K562 (cell line): ENCODE results near the gene CACNA1I. TPM values are rescaled to one million over a fixed set of nuclear protein-coding genes. Genes with fewer than 3 reads are reported as not detected.

ENCODE experiments used
- BRD9 ChIP-seq: fragments of 450-650 bp; IDR thresholded peaks from 2 replicates; pipeline ENCODE4 v1.6.1; 2018; ENCODE audit warnings: low read depth; ENCODE audit not compliant: partially characterized antibody
- GATAD2B ChIP-seq: fragments of 450-650 bp; IDR thresholded peaks from 2 replicates; pipeline ENCODE4 v1.6.1; 2017; ENCODE audit warnings: mild to moderate bottlenecking, borderline replicate concordance
- HIVEP1 ChIP-seq: fragments of 250-450 bp; sonication (Bioruptor Pico); IDR thresholded peaks from 2 replicates; pipeline ENCODE4 v1.4.0; 2020; ENCODE audit warnings: mild to moderate bottlenecking
- JUND ChIP-seq, 2 experiments: IDR thresholded peaks; 2 replicates in 1 of 2; 3 replicates in 1 of 2; pipeline ENCODE4 v1.6.1; 2011; ENCODE audit warnings: borderline replicate concordance in 2 of 2, low read depth in 2 of 2, low read length in 2 of 2, improper control_type of control experiment in 1 of 2, missing biosample characterization in 1 of 2, missing genetic modification characterization in 1 of 2, missing genetic modification reagents in 1 of 2
- KAT2B ChIP-seq: IDR thresholded peaks from one replicate; pipeline ENCODE4 v1.6.1; 2012; ENCODE audit warnings: low read depth, mild to moderate bottlenecking, control low read depth, inconsistent platforms, low read length, moderate library complexity
- ZNF12 ChIP-seq: sonication (generic); formaldehyde crosslinking; IDR thresholded peaks from 2 replicates; pipeline ENCODE4 v1.4.0; 2020; ENCODE audit warnings: mild to moderate bottlenecking, missing genetic modification reagents
- polyA plus RNA-seq, 8 experiments: library from polyadenylated mRNA; depleted of rRNA in 4 of 8; stranded (reverse) in 5 of 8; unstranded in 3 of 8; fragments of >200 nt; fragmentation: Nextera tagmentation in 2 of 8; fragmentation: Illumina TruSeq in 1 of 8; extraction: Ambion mirVana in 2 of 8; extraction: Trizol in 1 of 8; gene quantifications; 2 replicates each; pipeline versions ENCODE4 v1.2.1 to v1.2.3, GENCODE V29; 2011 to 2014; ENCODE audit warnings: inconsistent platforms in 1 of 8, missing spikeins in 1 of 8
- total RNA-seq, 7 experiments: library from RNA; depleted of rRNA in 6 of 7; stranded (reverse); fragments of >200 nt in 6 of 7; fragmentation: Illumina TruSeq in 2 of 7; extraction: Trizol in 2 of 7; gene quantifications; 2 replicates each; pipeline versions ENCODE4 v1.2.1 to v1.2.3, GENCODE V29; 2011 to 2021; ENCODE audit warnings: low replicate concordance in 1 of 7
- TF ChIP-seq, protein P1 (sequence below): fragments of 250-450 bp; sonication (Bioruptor Pico); IDR thresholded peaks from 2 replicates; pipeline ENCODE4 v1.5.0; 2021; ENCODE audit warnings: mild to moderate bottlenecking, moderate library complexity
- TF ChIP-seq, protein P2 (sequence below): sonication (generic); formaldehyde crosslinking; IDR thresholded peaks from 2 replicates; pipeline ENCODE4 v1.8.0; 2022; ENCODE audit warnings: missing genetic modification reagents, mild to moderate bottlenecking, borderline replicate concordance

Gene CACNA1I
- total and polyA plus RNA-seq, 9 of the 15 experiments (the other 6 are each of a cell fraction or from before 2014, with no cell fraction given), result 0.01 to 0.79 (median 0.32) TPM; not detected in 1

DNA sequence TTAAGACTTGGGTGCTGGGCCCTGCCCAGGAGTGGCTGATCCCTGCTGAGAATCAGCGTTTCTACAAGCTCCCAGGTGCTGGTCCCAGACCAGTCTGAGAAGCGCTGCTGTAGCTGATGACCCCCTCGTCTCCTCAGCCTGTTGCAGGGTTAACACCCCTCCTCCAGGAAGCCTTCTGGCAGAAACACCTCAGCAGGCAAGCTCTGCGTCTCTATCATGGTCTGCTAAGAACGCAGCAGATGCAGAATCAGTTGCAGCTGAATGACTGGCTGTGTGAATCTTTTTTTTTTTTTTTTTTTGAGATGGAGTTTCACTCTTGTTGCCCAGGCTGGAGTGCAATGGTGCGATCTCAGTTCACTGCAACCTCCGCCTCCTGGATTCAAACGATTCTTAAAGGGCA lies 132.5 kb downstream of the CACNA1I start (continued):
- TF ChIP-seq, protein P1, sequence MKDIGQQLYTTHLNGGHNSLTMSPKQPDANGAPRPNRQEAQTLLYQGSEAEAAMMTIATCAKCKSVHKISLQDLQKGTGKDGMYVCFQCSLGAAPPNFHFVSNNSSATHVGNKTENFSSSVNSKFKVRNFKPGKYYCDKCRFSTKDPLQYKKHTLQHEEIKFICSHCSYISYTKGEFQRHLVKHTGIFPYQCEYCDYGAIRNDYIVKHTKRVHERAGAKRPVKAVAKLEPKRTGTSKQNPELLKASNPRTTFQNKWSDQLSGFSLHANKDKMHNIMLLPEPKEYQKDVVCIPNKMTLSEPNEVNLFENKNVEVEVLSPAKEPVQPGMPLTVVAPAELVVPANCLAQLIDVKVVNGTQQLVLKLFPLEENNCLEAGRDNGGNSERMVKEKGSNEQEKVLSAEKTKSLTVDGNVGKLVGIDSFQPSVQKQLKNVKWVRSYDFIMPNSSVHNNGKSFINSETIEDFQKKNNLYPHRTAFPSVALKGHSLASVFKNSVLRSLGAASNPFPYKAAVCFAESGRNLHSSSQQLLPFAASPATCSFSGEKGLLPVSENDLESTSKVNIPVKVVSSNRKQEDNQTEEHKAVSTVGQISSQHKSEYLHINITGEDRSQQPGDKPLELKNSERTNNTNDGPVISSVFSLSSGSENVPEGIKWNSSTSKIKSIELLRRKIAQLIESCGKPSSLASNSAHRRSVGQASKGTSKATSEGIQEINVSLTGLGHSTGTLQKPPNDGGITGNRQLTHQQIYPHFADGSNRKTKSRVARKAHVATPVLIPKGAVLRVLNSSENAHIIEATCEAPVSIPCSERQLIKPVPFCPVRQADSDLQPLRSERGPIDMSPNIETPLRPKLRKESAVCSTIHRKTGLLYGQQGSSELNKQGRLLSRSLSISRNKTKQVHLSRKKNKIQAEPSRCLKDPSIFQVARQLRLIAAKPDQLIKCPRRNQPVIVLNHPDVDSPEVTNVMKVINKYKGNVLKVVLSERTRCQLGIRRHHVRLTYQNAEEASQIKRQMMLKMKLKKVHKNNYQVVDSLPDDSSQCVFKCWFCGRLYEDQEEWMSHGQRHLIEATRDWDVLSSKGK (CRISPR knock-in tag), result no peak
- TF ChIP-seq ZNF12 (CRISPR knock-in tag), result no peak
- TF ChIP-seq KAT2B, result no peak
- TF ChIP-seq BRD9, result no peak
- no peak for TF ChIP-seq GATAD2B
- TF ChIP-seq, protein P2, sequence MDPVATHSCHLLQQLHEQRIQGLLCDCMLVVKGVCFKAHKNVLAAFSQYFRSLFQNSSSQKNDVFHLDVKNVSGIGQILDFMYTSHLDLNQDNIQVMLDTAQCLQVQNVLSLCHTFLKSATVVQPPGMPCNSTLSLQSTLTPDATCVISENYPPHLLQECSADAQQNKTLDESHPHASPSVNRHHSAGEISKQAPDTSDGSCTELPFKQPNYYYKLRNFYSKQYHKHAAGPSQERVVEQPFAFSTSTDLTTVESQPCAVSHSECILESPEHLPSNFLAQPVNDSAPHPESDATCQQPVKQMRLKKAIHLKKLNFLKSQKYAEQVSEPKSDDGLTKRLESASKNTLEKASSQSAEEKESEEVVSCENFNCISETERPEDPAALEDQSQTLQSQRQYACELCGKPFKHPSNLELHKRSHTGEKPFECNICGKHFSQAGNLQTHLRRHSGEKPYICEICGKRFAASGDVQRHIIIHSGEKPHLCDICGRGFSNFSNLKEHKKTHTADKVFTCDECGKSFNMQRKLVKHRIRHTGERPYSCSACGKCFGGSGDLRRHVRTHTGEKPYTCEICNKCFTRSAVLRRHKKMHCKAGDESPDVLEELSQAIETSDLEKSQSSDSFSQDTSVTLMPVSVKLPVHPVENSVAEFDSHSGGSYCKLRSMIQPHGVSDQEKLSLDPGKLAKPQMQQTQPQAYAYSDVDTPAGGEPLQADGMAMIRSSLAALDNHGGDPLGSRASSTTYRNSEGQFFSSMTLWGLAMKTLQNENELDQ, result no peak
- TF ChIP-seq JUND (IDR thresholded peaks at IDR 0.05; ENCODE audit: borderline replicate concordance, low read depth, low read length), result no peak
- TF ChIP-seq JUND (tag; IDR thresholded peaks at IDR 0.05; ENCODE audit: borderline replicate concordance, low read depth, low read length), result no peak
- no peak for TF ChIP-seq HIVEP1 (CRISPR knock-in tag)
